Choroid plexus epithelial cell (primary cell): ENCODE results near the gene UBALD2.
"Not testable (repeated sequence)": the region's sequence is repeated elsewhere in the genome, so short reads cannot be mapped to it uniquely, and the experiment has no call there.

ENCODE experiments used
- DNase-seq: peaks from one replicate; pipeline ENCODE4 v3.0.0-alpha.2; 2010; ENCODE audit warnings: low read depth
- H3K4me3 ChIP-seq: 2 replicates; pipeline ENCODE4 v1.5.1; 2011; ENCODE audit warnings: low read depth, mild to moderate bottlenecking, control low read depth, low read length, moderate library complexity
- TF ChIP-seq, protein P1 (sequence below): conservative IDR thresholded peaks from 2 replicates; pipeline ENCODE4 v1.5.1; 2011; ENCODE audit warnings: low read depth, mild to moderate bottlenecking, control low read depth, inconsistent platforms, low read length, moderate library complexity

The UBALD2 gene

DNA sequence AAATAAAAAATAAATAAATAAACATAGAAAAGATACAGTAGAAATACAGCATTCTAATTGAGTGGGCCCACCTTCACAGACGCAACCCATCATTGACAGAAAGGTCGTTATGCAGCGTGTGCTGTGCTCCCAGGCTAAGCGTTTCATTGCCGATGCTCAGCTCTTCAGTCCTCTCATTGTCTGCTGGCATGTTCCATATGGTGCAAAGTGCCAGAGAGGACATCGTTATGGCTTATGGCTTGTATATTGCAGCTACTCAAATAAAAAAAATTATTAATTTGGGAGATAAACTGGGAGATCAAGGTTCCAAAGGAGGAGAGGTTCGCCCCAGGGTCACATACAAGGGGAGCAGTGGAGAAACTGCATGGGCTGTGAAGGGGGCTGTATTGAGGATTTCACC, 11.3 kb upstream of the UBALD2 start:
- no peak overlapping the region for H3K4me3 ChIP-seq
- TF ChIP-seq, protein P1, sequence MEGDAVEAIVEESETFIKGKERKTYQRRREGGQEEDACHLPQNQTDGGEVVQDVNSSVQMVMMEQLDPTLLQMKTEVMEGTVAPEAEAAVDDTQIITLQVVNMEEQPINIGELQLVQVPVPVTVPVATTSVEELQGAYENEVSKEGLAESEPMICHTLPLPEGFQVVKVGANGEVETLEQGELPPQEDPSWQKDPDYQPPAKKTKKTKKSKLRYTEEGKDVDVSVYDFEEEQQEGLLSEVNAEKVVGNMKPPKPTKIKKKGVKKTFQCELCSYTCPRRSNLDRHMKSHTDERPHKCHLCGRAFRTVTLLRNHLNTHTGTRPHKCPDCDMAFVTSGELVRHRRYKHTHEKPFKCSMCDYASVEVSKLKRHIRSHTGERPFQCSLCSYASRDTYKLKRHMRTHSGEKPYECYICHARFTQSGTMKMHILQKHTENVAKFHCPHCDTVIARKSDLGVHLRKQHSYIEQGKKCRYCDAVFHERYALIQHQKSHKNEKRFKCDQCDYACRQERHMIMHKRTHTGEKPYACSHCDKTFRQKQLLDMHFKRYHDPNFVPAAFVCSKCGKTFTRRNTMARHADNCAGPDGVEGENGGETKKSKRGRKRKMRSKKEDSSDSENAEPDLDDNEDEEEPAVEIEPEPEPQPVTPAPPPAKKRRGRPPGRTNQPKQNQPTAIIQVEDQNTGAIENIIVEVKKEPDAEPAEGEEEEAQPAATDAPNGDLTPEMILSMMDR, result no peak
- no peak for DNase-seq

DNA sequence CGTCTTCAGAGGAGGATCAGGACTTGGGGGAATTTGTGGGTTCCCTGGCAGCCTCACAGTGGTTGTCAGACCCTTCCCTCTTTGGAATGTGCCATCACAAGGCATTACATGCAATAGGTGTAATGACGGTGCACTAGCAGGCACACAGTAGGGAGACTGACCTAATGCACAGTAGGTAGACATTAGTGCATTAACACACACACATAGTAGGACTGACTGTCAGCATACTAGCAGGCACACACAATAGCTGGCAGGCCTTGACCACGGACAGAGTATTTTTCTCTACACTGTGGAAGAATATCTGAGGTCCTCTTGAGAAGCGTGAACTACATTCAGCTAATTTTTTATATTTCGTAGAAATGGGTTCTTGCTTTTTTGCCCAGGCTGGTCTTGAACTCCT, 10.9 kb upstream of the UBALD2 start:
- TF ChIP-seq, protein P1, result no peak
- H3K4me3 ChIP-seq, result no peak overlapping the region
- no peak for DNase-seq

DNA sequence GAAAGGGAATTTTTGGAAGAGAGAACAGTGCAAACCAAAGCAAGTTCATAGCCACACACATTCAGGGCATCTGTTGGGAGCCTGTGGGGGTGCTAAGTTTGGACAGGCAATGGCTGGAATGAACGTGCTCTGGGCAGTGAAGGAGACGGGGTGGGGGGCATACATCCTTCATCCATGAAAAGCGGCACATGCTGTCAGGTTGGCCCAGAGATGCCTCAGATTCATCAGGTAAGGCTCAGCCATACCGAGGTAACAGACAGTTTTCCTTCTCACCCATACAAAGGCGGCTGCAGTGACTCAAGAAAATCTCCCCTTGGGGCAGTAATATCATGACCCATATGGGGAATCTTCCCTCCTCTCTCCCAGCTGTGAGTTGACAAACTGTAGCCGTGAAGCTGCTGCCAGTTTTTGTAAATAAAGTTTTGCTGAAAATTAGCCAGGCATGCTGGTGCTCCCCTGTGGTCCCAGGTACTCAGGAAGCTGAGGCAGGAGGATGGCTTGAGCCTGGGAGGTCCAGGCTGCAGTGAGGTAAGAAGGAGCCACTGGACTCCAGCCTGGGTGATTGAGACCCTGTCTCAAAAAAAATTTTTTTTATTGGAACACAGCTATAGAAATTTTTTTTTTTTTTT, 9.2 kb upstream of the UBALD2 start:
- no peak overlapping the region for H3K4me3 ChIP-seq
- no peak for DNase-seq
- TF ChIP-seq, protein P1, result no peak

DNA sequence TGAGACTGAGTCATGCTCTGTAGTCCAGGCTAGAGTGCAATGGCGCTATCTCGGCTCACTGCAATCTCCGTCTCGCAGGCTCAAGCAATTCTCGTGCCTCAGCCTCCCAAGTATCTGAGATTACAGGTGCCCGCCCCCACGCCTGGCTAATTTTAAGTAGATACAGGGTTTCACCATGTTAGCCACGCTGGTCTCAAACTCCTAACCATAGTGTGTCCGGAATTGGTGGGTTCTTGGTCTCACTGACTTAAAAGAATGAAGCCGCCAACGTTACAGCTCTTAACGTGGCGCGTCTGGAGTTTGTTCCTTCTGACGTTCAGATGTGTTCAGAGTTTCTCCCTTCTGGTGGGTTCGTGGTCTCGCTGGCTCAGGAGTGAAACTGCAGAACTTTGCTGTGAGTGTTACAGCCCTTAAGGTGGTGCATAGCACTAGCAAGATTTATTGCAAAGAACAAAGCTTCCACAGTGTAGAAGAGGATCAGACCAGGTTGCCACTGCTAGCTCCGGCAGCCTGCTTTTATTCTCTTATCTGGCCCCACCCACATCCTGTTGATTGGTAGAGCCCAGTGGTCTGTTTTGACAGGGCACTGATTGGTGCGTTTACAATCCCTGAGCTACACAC, 8.6 kb upstream of the UBALD2 start:
- H3K4me3 ChIP-seq, DNase-seq: not testable (repeated sequence)

- H3K4me3 ChIP-seq, result no peak overlapping the region
- TF ChIP-seq, protein P1, result no peak
- no peak for DNase-seq
Observed at GRCh38 chr17:76260220-76260619, 4.9 kb upstream of the UBALD2 start.

DNA sequence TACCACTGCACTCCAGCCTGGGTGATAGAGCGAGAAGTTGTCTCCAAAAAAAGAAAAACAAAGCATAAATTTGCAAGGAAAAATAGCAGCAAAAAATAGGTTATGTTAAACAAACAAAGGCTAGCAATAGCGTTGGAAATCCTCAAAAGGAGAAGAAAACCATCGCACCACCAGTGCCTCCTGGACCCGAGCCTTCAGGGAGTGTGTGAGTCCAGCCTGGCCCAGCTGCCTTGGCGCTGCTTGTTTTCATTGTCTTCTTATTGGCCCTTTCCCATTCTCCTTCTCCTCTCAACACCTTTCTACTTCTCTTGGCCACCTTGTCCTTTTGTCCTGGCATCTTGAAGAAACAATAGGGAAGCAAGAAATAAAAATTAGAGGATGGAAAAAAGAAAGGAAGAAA, 4.5 kb upstream of the UBALD2 start:
- no peak for DNase-seq

GRCh38 chr17:76261421-76262215, 3.5 kb upstream of the UBALD2 start:
- H3K4me3 ChIP-seq, result no peak overlapping the region
- TF ChIP-seq, protein P1, result no peak
- no peak for DNase-seq

More for the DNA sequence above, 4.5 kb upstream of the UBALD2 start:
- H3K4me3 ChIP-seq, result no peak overlapping the region
- TF ChIP-seq, protein P1, result no peak
